ENCODE results near the gene PKDCC.

The PKDCC gene

DNA sequence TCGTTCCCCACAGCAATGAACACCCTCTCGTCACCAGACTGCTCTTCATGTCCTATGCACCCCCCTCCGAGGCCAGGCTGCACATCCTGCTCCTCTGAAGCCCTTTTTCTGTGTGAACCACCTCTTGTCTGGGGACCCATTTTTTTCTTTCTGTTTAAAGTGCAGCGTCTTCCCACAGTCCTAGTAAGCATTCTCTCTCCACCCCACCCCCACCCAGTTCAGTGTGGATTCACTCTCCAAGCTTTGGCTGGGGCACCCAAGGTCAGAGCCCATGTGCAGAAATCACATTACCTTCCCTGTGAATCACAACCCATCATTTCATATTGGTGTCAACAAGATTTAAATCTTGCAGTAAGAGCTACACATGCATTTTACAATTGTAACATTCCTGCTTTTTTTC is 26.4 kb upstream of the PKDCC start:
- TF ChIP-seq, protein P1, sequence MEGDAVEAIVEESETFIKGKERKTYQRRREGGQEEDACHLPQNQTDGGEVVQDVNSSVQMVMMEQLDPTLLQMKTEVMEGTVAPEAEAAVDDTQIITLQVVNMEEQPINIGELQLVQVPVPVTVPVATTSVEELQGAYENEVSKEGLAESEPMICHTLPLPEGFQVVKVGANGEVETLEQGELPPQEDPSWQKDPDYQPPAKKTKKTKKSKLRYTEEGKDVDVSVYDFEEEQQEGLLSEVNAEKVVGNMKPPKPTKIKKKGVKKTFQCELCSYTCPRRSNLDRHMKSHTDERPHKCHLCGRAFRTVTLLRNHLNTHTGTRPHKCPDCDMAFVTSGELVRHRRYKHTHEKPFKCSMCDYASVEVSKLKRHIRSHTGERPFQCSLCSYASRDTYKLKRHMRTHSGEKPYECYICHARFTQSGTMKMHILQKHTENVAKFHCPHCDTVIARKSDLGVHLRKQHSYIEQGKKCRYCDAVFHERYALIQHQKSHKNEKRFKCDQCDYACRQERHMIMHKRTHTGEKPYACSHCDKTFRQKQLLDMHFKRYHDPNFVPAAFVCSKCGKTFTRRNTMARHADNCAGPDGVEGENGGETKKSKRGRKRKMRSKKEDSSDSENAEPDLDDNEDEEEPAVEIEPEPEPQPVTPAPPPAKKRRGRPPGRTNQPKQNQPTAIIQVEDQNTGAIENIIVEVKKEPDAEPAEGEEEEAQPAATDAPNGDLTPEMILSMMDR (IDR thresholded peaks at IDR 0.05; ENCODE audit: low read depth, low read length, missing control alignments) = no peak
- DNase-seq (ENCODE audit: low read depth) = no peak

DNA sequence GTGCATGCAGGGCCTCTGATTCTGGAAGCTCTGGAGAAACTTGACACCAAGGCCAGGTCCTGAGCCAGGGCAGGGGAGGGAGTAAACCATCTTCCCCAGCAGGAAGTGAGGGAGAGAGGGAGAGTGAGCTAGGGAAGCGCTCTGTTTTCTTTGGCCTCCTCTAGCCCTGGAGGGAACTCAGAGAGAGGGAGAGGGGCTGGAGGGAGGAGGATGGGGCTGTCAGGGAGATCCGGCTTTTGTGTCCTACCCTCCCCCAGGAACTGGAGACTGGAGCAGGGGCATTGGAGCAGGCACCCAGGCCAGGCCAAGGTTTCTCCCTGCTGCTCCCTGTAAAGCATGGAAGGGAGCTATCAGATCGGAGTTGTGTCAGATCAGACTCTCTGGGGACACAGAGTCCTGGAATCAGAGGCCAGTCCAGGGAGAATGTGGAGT is 22.7 kb upstream of the PKDCC start:
- TF ChIP-seq, protein P1 (IDR thresholded peaks at IDR 0.05; ENCODE audit: low read depth, low read length, missing control alignments) = no peak
- no peak for DNase-seq (ENCODE audit: low read depth)
- no peak overlapping the region for H3K4me3 ChIP-seq (ENCODE audit: low read depth, low read length)

More for the DNA sequence above, 26.4 kb upstream of the PKDCC start:
- no peak overlapping the region for H3K4me3 ChIP-seq (ENCODE audit: low read depth, low read length)

DNA sequence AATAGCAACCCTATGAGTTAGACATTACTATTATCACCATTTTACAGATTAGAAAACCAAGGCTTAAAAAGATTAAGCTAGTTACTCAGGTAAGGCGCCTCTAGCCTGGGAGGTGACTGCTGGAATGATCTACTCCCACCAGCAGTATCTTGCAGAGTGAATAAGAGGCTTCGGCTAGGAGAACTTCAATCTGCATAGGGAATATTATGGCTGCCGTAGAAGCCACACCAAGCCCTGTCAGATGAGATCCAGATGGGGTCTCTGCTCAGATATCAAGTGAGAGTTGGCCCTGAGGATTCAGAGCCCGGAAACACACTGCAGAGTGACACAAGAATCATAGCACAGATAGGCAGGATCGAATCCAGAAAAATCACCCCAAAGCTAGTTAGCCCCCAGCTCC is 21.5 kb upstream of the PKDCC start:
- DNase-seq (ENCODE audit: low read depth) = no peak
- no peak overlapping the region for H3K4me3 ChIP-seq (ENCODE audit: low read depth, low read length)
- TF ChIP-seq, protein P1 (IDR thresholded peaks at IDR 0.05; ENCODE audit: low read depth, low read length, missing control alignments) = no peak

DNA sequence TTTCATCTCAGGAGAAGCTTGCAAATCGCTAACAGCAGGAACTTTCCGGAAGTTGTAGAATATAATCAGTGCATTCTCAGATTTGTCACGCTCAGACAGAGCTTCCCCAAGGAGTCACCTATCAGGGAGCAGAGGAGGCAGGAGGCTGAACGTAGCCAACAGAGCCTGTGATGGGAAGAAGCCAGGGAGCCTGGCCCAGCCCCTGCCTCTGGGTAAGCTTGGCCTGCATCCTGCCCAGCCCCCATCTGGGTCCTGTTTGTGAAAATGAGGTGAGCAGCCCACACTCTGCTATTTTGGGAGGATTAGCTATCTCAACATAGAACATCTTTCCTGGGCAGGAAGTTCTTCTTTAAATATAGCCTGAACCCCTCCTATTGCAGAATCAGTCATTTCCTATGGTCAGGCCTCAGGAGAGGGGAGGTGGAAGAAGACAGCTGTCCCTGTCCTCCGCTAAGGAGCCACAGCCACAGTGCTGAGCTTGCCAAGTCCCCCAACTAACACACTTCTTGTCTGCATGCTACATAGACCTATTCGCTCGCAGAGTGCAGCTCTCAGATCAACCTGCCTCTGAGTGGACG is 19.2 kb upstream of the PKDCC start:
- TF ChIP-seq, protein P1 (IDR thresholded peaks at IDR 0.05; ENCODE audit: low read depth, low read length, missing control alignments) = no peak
- peak; percentile 55 for DNase-seq (ENCODE audit: low read depth)
- H3K4me3 ChIP-seq (ENCODE audit: low read depth, low read length) = no peak overlapping the region

DNA sequence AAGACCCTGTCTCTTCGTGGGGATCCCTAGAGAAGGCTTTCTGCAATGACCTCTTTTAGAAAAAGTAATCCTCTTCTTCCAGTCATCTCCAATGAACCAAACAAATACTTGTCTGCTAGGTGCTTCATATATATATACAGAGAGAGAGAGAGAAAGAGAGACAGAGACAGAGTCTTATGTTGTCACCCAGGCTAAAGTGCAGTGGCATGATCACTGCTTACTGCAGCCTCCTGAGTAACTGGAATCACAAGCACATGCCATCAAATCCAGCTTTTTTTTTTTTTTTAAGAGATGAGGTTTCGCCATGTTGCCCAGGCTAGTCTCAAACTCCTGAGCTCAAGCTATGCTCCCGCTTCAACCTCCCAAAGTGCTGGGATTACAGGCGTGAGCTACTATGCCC is 18.6 kb upstream of the PKDCC start:
- no peak overlapping the region for H3K4me3 ChIP-seq (ENCODE audit: low read depth, low read length)
- TF ChIP-seq, protein P1 (IDR thresholded peaks at IDR 0.05; ENCODE audit: low read depth, low read length, missing control alignments) = no peak
- DNase-seq (ENCODE audit: low read depth) = no peak

DNA sequence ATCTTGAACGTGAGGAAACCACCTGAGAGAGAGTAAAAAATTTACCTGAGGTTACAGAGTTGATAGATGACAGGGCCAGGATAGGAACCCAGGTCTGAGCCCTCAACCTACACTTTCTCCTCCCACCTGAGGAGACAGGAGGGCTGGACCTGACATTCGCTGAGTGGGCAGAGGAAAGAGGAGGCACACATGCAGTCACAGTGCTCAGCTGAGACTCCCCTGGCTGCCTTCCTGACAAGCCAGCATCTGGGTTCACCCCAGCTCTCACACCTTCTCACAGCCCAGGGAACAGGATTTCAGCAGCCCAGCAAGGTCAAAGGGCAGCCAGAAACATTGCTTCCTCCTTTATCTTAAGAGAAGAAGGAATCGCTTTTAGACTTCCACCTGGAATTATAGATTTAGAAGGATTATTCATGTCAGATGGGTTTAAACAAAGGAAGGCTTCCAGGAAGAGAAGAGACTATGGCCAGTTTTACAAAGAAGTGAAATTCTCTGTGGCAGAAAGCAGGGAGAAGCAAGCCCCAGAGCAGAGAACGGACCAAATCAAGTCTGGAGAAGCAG is 18.1 kb upstream of the PKDCC start:
- TF ChIP-seq, protein P1 (IDR thresholded peaks at IDR 0.05; ENCODE audit: low read depth, low read length, missing control alignments) = no peak
- no peak overlapping the region for H3K4me3 ChIP-seq (ENCODE audit: low read depth, low read length)

DNA sequence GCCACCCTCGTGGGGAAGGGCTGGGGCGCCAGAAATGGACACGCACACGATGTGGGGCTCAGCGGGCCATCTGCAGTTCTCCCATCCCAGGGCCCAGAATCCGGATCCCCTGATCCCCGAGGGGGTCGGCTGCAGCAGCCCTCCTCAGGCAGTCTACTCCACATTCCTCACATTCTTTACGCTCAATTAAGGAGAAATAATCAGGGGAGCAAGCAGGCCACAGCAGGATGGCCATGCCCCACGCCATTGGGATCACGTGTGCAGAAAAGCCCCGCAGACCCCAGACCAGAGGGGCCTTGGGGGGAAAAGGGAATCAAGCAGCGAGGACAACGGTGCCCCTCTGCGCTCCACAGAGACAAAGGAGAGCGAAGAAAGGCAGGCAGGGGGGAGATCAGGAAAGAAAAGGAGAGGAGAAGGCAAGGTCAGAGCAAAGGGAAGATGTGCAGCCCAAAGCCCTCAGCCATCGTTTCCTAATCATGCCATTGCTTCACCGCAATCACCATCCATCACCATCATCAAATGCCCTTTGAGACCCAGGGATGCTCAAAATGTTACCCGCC is 17.5 kb upstream of the PKDCC start:
- DNase-seq (ENCODE audit: low read depth) = no peak
- H3K4me3 ChIP-seq (ENCODE audit: low read depth, low read length) = no peak overlapping the region
- TF ChIP-seq, protein P1 (IDR thresholded peaks at IDR 0.05; ENCODE audit: low read depth, low read length, missing control alignments) = no peak

More for the DNA sequence above, 18.1 kb upstream of the PKDCC start:
- no peak for DNase-seq (ENCODE audit: low read depth)
